HCT116 (cell line): ENCODE results near the gene LDAH. TPM values are rescaled to one million over a fixed set of nuclear protein-coding genes. Genes with fewer than 3 reads are reported as not detected.

Experiments
- ATAC-seq: fragments of 200-7000 bp; cut with Tn5 transposase; 2 replicates; pipeline ENCODE4 v1.9.1; 2020; ENCODE audit warnings: mild to moderate bottlenecking, moderate library complexity
- BruUV-seq: library from RNA; stranded (reverse); fragments of 400-500 nt; replicated peaks from 2 replicates; lab custom pipeline; 2021; lab: Mats Ljungman, UMichigan
- CTCF ChIA-PET: fragments of 300-600 bp; sonication (Branson Sonifier 250); formaldehyde crosslinking; loops from one replicate; lab custom pipeline; 2021; ENCODE audit warnings: antibody characterized with exemption; lab: Charles Lee
- POLR2A ChIA-PET: fragments of 300-600, 350-600 bp; sonication (Branson Sonifier 250); formaldehyde crosslinking; loops from one replicate; lab custom pipeline; 2021; ENCODE audit warnings: antibody characterized with exemption; lab: Charles Lee
- RAD21 ChIA-PET, 2 experiments: fragments of 300-600 bp; sonication (Branson Sonifier 250); formaldehyde crosslinking; loops; one replicate each; lab custom pipeline; 2023; ENCODE audit warnings: low total read pairs in 2 of 2; ENCODE audit not compliant: uncharacterized antibody in 2 of 2, unreplicated experiment in 2 of 2, low non-redundant PET in 1 of 2; lab: Charles Lee
- DNase-seq: peaks from one replicate; pipeline ENCODE4 v3.0.0-alpha.2; 2010; ENCODE audit warnings: low read depth, low spot score
- H2AFZ ChIP-seq: fragments of 200-600 bp; shearing (Covaris generic), sonication (generic); 2 replicates; pipeline ENCODE4 v1.6.1; 2017; ENCODE audit warnings: low read depth, mixed run types, mixed read lengths, antibody characterized with exemption, low read length; ENCODE audit not compliant: poor library complexity, severe bottlenecking
- H3K27ac ChIP-seq: 2 replicates; pipeline ENCODE4 v1.5.1; 2012; ENCODE audit warnings: low read depth, low read length
- H3K27me3 ChIP-seq: fragments of 200-600 bp; sonication (generic); 2 replicates; pipeline ENCODE4 v1.6.1; 2016; ENCODE audit warnings: mixed run types, low read length, mixed read lengths; ENCODE audit not compliant: insufficient read depth
- H3K36me3 ChIP-seq, 2 experiments: fragments of 200-500 bp in 1 of 2; fragments of 200-600 bp in 1 of 2; sonication (Bioruptor generic) in 1 of 2; sonication (generic) in 1 of 2; 2 replicates each; pipeline versions ENCODE4 v1.5.1 to v1.6.1; 2014 to 2016; ENCODE audit warnings: low read length in 2 of 2, inconsistent platforms in 1 of 2, mixed read lengths in 1 of 2, mixed run types in 1 of 2; ENCODE audit not compliant: insufficient read depth in 2 of 2, control insufficient read depth in 1 of 2
- H3K4me1 ChIP-seq, 2 experiments: fragments of 200-600 bp in 1 of 2; sonication (generic) in 1 of 2; 2 replicates each; pipeline versions ENCODE4 v1.5.1 to v1.6.1; 2012 to 2017; ENCODE audit warnings: low read length in 2 of 2, inconsistent platforms in 1 of 2, mild to moderate bottlenecking in 1 of 2, mixed read lengths in 1 of 2, mixed run types in 1 of 2, moderate library complexity in 1 of 2; ENCODE audit not compliant: insufficient read depth in 2 of 2, control insufficient read depth in 1 of 2
- H3K4me2 ChIP-seq: fragments of 200-600 bp; sonication (generic); 2 replicates; pipeline ENCODE4 v1.6.1; 2017; ENCODE audit warnings: mixed run types, low read length, mixed read lengths
- H3K4me3 ChIP-seq, 2 experiments: fragments of 200-600 bp in 1 of 2; sonication (generic) in 1 of 2; replicated peaks in 1 of 2; 2 replicates each; pipeline ENCODE4 v1.5.1; 2011 to 2016; ENCODE audit warnings: low read length in 2 of 2, control low read depth in 1 of 2, low read depth in 1 of 2, mild to moderate bottlenecking in 1 of 2, mixed read lengths in 1 of 2, mixed run types in 1 of 2
- H3K79me2 ChIP-seq: fragments of 200-600 bp; sonication (generic); 2 replicates; pipeline ENCODE4 v1.6.1; 2017; ENCODE audit warnings: mild to moderate bottlenecking, mixed run types, low read length, moderate library complexity, mixed read lengths; ENCODE audit not compliant: insufficient read depth
- H3K9ac ChIP-seq: fragments of 200-600 bp; sonication (generic); 2 replicates; pipeline ENCODE4 v1.6.1; 2016; ENCODE audit warnings: low read length, mixed read lengths
- H3K9me2 ChIP-seq: fragments of 200-600 bp; sonication (generic), shearing (Covaris generic); 2 replicates; pipeline ENCODE4 v1.6.1; 2017; ENCODE audit warnings: mixed run types, mild to moderate bottlenecking, moderate library complexity; ENCODE audit not compliant: insufficient read depth
- H3K9me3 ChIP-seq, 2 experiments: fragments of 200-500 bp in 1 of 2; fragments of 200-600 bp in 1 of 2; sonication (Bioruptor generic) in 1 of 2; sonication (generic) in 1 of 2; 2 replicates each; pipeline ENCODE4 v1.6.1; 2014 to 2017; ENCODE audit warnings: low read length in 2 of 2, mixed read lengths in 2 of 2, inconsistent platforms in 1 of 2, low read depth in 1 of 2, mild to moderate bottlenecking in 1 of 2, mixed run types in 1 of 2, moderate library complexity in 1 of 2; ENCODE audit not compliant: control insufficient read depth in 1 of 2, insufficient read depth in 1 of 2
- H4K20me1 ChIP-seq: fragments of 200-600 bp; sonication (generic), shearing (Covaris generic); 2 replicates; pipeline ENCODE4 v1.6.1; 2017; ENCODE audit warnings: mixed run types, mild to moderate bottlenecking, moderate library complexity; ENCODE audit not compliant: insufficient read depth
- CEBPB ChIP-seq: IDR thresholded peaks from 2 replicates; pipeline ENCODE4 v1.6.1; 2012; ENCODE audit warnings: low read depth
- EZH2phosphoT487 ChIP-seq: fragments of 200-600 bp; IDR thresholded peaks from 2 replicates; pipeline ENCODE4 v1.6.1; 2018; ENCODE audit warnings: antibody characterized with exemption, borderline replicate concordance
- POLR2A ChIP-seq: IDR thresholded peaks from 2 replicates; pipeline ENCODE4 v1.7.0; 2011; ENCODE audit warnings: borderline replicate concordance; ENCODE audit not compliant: insufficient read depth, insufficient read length; ENCODE audit errors: extremely low read depth
- POLR2AphosphoS5 ChIP-seq: IDR thresholded peaks from 2 replicates; pipeline ENCODE4 v1.6.1; 2011; ENCODE audit warnings: mild to moderate bottlenecking, low read depth, low read length, moderate library complexity
- REST ChIP-seq: IDR thresholded peaks from 2 replicates; pipeline ENCODE4 v1.6.1; 2012; ENCODE audit warnings: low read depth
- SP1 ChIP-seq: IDR thresholded peaks from 2 replicates; pipeline ENCODE4 v1.6.1; 2012; ENCODE audit warnings: low read depth
- SRF ChIP-seq: IDR thresholded peaks from 2 replicates; pipeline ENCODE4 v1.6.1; 2012; ENCODE audit warnings: low read depth
- TCF7L2 ChIP-seq: IDR thresholded peaks from 2 replicates; pipeline ENCODE4 v1.7.0; 2011; ENCODE audit warnings: borderline replicate concordance, inconsistent platforms; ENCODE audit not compliant: insufficient read depth, insufficient read length; ENCODE audit errors: extremely low read depth
- ZFX ChIP-seq: fragments of 450-650 bp; IDR thresholded peaks from 2 replicates; pipeline ENCODE4 v1.6.1; 2017
- ZNF274 ChIP-seq: fragments of 200-500 bp; sonication (Bioruptor generic); IDR thresholded peaks from 2 replicates; pipeline ENCODE4 v1.6.1; 2014; ENCODE audit warnings: mild to moderate bottlenecking, low read depth, low read length, inconsistent platforms
- intact Hi-C: fragments of 100-400 bp; cut with micrococcal nuclease; formaldehyde crosslinking; loops from 2 replicates; pipeline ENCODE4 v1.10.0; 2022
- total RNA-seq: library from RNA; stranded (reverse); gene quantifications from one replicate; pipeline ENCODE4 v1.2.1, GENCODE V29; 2021; ENCODE audit not compliant: unreplicated experiment
- TF ChIP-seq, protein P1 (sequence below): IDR thresholded peaks from 2 replicates; pipeline ENCODE4 v1.6.1; 2011; ENCODE audit warnings: mild to moderate bottlenecking, low read length, moderate library complexity; ENCODE audit not compliant: insufficient replicate concordance; ENCODE audit errors: extremely low read depth

The LDAH gene
- total RNA-seq, 1 experiment from 2014 or later = 25.7 TPM

DNA sequence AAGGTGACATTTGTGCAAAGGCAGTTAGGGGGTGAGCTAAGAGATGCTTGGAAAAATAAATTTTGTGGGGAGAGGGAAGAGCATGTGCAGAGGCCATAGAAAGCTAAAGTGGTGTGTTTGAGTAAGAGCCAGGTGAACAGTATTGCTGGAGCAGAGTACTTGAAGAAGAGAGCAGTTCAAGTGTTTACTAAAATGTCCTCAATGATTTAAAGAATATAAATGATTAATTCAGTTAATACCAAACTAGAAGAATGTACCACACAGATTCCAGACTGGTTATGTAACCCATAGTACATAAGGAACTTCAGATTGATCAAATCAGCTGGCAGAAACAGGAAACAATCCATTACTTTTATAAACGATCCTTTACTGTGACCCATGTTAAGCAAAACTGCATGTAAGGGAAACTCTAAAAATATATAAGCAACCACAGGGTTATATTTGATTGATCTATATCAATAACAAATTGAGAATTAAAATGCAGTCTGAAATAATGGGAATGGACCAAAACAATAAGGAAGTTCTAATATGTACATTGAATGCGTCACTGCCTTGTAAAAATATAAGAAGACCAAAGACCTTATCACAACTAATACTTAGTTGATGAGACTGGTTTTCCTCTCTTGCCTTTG lies 76.9 kb downstream of the LDAH start (continued):
- TF ChIP-seq, protein P1, sequence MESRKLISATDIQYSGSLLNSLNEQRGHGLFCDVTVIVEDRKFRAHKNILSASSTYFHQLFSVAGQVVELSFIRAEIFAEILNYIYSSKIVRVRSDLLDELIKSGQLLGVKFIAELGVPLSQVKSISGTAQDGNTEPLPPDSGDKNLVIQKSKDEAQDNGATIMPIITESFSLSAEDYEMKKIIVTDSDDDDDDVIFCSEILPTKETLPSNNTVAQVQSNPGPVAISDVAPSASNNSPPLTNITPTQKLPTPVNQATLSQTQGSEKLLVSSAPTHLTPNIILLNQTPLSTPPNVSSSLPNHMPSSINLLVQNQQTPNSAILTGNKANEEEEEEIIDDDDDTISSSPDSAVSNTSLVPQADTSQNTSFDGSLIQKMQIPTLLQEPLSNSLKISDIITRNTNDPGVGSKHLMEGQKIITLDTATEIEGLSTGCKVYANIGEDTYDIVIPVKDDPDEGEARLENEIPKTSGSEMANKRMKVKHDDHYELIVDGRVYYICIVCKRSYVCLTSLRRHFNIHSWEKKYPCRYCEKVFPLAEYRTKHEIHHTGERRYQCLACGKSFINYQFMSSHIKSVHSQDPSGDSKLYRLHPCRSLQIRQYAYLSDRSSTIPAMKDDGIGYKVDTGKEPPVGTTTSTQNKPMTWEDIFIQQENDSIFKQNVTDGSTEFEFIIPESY = no peak
- TF ChIP-seq EZH2phosphoT487 = no peak
- no peak for TF ChIP-seq POLR2A
- TF ChIP-seq CEBPB = no peak
- no peak for TF ChIP-seq ZNF274

DNA sequence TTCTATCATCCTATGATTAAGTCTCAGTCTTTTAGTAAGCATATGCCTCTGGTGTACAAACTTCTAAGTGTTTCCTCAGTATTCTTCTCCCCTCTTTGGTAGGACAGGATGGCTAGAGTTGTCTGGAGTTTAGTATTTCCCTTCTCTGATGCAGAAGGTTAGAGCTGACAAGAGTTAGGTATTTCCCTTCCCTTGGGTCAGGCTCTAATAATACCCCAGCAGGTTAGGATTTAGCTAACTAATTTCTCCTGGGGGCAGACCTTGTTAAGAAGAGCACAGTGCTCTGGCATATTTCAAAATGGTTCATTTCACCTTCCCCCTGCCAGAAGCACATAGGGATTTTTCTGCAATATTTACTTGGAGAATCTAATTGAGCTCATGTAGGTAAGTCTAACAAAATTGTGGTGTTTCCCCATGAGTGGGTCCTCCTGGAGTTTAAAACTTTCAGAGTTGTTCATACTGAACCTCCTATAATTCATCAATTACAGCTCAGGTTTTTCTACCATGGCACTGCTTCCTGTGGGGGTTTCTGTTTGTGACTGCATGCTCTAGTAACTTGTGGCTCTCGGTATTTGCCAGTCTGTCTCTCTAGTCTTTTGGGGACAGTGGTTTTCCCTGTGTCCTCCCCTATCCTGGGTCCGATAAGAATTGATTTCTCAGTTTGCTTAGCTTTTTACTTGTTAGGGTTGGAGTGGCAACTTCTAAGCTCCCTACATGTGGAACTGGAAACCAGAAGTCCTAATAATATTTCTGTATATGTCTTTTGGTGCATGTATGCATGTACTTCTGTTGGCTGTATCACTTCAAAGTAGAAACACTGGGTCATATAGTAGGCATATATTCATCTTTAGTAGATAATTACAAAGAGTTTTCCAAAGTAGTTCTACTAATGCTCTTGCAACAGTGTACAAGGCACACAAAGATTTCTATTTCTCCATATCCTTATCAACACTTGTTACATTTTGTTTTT lies 78.2 kb downstream of the LDAH start:
- no TSS peak for BruUV-seq
- DNase-seq = no peak
- ChIA-PET RAD21 (no interaction called here), POLR2A (no interaction called here), CTCF (no interaction called here)
- no peak overlapping the region for H2AFZ ChIP-seq
- H3K9me3 ChIP-seq = no peaks in the 10 kb centered on the region
- no peak overlapping the region for H3K4me3 ChIP-seq
- H3K36me3 ChIP-seq = no peaks in the 10 kb centered on the region
- no peaks in the 10 kb centered on the region for H3K9me2 ChIP-seq
- H3K27ac ChIP-seq = no peak overlapping the region
- TF ChIP-seq SRF (no peak), POLR2AphosphoS5 (no peak), TCF7L2 (no peak), REST (no peak), SP1 (no peak), ZFX (no peak)
- H4K20me1 ChIP-seq = no peaks in the 10 kb centered on the region
- intact Hi-C loops = no loop called here
- no peak for ATAC-seq
- H3K79me2 ChIP-seq = no peaks in the 10 kb centered on the region
- no peaks in the 10 kb centered on the region for H3K27me3 ChIP-seq
- no peaks in the 10 kb centered on the region for H3K4me1 ChIP-seq
- no peak overlapping the region for H3K9ac ChIP-seq
- no peak overlapping the region for H3K4me2 ChIP-seq
